Colonic mucosa (tissue), 4 donors: ENCODE data around the gene PAX5. TPM values are rescaled to one million over a fixed set of nuclear protein-coding genes. Genes with fewer than 3 reads are reported as not detected.

Experiments
- DNase-seq: peaks from one replicate; pipeline ENCODE4 v3.0.0-alpha.2; 2020
- H3K27ac ChIP-seq: fragments of 200-600 bp; one replicate; pipeline ENCODE4 v1.8.0; 2021
- H3K27me3 ChIP-seq: fragments of 200-600 bp; one replicate; pipeline ENCODE4 v1.8.0; 2021
- H3K36me3 ChIP-seq: fragments of 200-600 bp; one replicate; pipeline ENCODE4 v1.8.0; 2021
- H3K4me1 ChIP-seq: fragments of 200-600 bp; one replicate; pipeline ENCODE4 v1.8.0; 2021; ENCODE audit warnings: mild to moderate bottlenecking
- H3K4me3 ChIP-seq: fragments of 200-600 bp; one replicate; pipeline ENCODE4 v1.8.0; 2021
- H3K9ac ChIP-seq, 2 donors: one replicate each; pipeline ENCODE4 v1.7.0; 2013; ENCODE audit warnings: control low read depth in 2 of 2, low read depth in 2 of 2, low read length in 2 of 2
- H3K9me3 ChIP-seq: fragments of 200-600 bp; one replicate; pipeline ENCODE4 v1.8.0; 2021
- CTCF ChIP-seq: fragments of 200-600 bp; IDR thresholded peaks from one replicate; pipeline ENCODE4 v1.8.0; 2022; ENCODE audit warnings: antibody characterized with exemption, mild to moderate bottlenecking
- intact Hi-C: fragments of 100-400 bp; cut with DNase I; formaldehyde crosslinking; loops from one replicate; pipeline ENCODE4 v1.14.1; 2022
- total RNA-seq, 2 donors: library from RNA; stranded (reverse); fragmentation: NEBNext Ultra II Directional in 1 of 2; extraction: Animal tissue kit (Norgen Biotek cat#: 25700) in 1 of 2; gene quantifications; one replicate each; pipeline ENCODE4 v1.2.1, GENCODE V29; 2021
- donor health status: healthy.
- donor health status: DM: no; HTN: no; CAD: no.
- donor health status: DM: no; HTN: no; CAD: no.

PAX5 gene
- total RNA-seq, 2 donors from 2014 or later, result 0.08 to 0.32 TPM

- H3K9me3 ChIP-seq, result no peaks in the 10 kb centered on the region
- TF ChIP-seq CTCF, result no peak
- H3K4me3 ChIP-seq, result no peak overlapping the region
- H3K36me3 ChIP-seq, result no peaks in the 10 kb centered on the region
- intact Hi-C loops, result no loop called here
- H3K27me3 ChIP-seq, result no peaks in the 10 kb centered on the region
- no peak for DNase-seq
- no peak overlapping the region for H3K27ac ChIP-seq
- H3K4me1 ChIP-seq, result no peaks in the 10 kb centered on the region
- no peak overlapping the region for H3K9ac ChIP-seq
Measured at GRCh38 chr9:36826581-36826980, 207.5 kb downstream of the PAX5 start.

- no peak for TF ChIP-seq CTCF
- no peak for DNase-seq
- no peak overlapping the region for H3K9ac ChIP-seq
- no peak overlapping the region for H3K27ac ChIP-seq
- H3K27me3 ChIP-seq, result no peaks in the 10 kb centered on the region
- no peaks in the 10 kb centered on the region for H3K36me3 ChIP-seq
- no peaks in the 10 kb centered on the region for H3K4me1 ChIP-seq
- intact Hi-C loops, result no loop called here
- no peaks in the 10 kb centered on the region for H3K9me3 ChIP-seq
- no peak overlapping the region for H3K4me3 ChIP-seq
Measured at GRCh38 chr9:36825179-36825578, 208.9 kb downstream of the PAX5 start.

GRCh38 chr9:36823934-36824333 lies 210.1 kb downstream of the PAX5 start:
- DNase-seq, result no peak
- Histone ChIP-seq H3K9ac (no peak overlapping the region), H3K27ac (no peak overlapping the region), H3K36me3 (no peaks in the 10 kb centered on the region), H3K4me3 (no peak overlapping the region), H3K27me3 (no peaks in the 10 kb centered on the region), H3K9me3 (no peaks in the 10 kb centered on the region), H3K4me1 (no peaks in the 10 kb centered on the region)
- TF ChIP-seq CTCF, result no peak
- intact Hi-C loops, result no loop called here

- no peaks in the 10 kb centered on the region for H3K36me3 ChIP-seq
- H3K27me3 ChIP-seq, result no peaks in the 10 kb centered on the region
- DNase-seq, result no peak
- H3K4me1 ChIP-seq, result no peaks in the 10 kb centered on the region
- H3K9ac ChIP-seq, result no peak overlapping the region
- no peak for TF ChIP-seq CTCF
- H3K4me3 ChIP-seq, result no peak overlapping the region
- no peaks in the 10 kb centered on the region for H3K9me3 ChIP-seq
- intact Hi-C loops, result no loop called here
- no peak overlapping the region for H3K27ac ChIP-seq
Measured at GRCh38 chr9:36823466-36823865, 210.6 kb downstream of the PAX5 start.

- TF ChIP-seq CTCF, result no peak
- H3K9ac ChIP-seq, result no peak overlapping the region
- intact Hi-C loops, result no loop called here
- no peaks in the 10 kb centered on the region for H3K4me1 ChIP-seq
- no peaks in the 10 kb centered on the region for H3K36me3 ChIP-seq
- DNase-seq, result no peak
- no peak overlapping the region for H3K4me3 ChIP-seq
- no peaks in the 10 kb centered on the region for H3K9me3 ChIP-seq
- H3K27ac ChIP-seq, result no peak overlapping the region
- no peaks in the 10 kb centered on the region for H3K27me3 ChIP-seq
Measured at GRCh38 chr9:36822201-36822600, 211.9 kb downstream of the PAX5 start.

GRCh38 chr9:36820392-36820861 lies 213.6 kb downstream of the PAX5 start:
- no peak for DNase-seq
- intact Hi-C loops, result no loop called here

More at GRCh38 chr9:36820392-36820861, 213.6 kb downstream of the PAX5 start:
- no peak overlapping the region for H3K9ac ChIP-seq
- no peaks in the 10 kb centered on the region for H3K36me3 ChIP-seq
- H3K4me3 ChIP-seq, result no peak overlapping the region
- TF ChIP-seq CTCF, result no peak
- H3K27me3 ChIP-seq, result no peaks in the 10 kb centered on the region
- no peaks in the 10 kb centered on the region for H3K4me1 ChIP-seq
- no peaks in the 10 kb centered on the region for H3K9me3 ChIP-seq
- H3K27ac ChIP-seq, result no peak overlapping the region
